ENCODE results near the gene MRS2.

GRCh38 chr6:24394061-24394779, 8.5 kb upstream of the MRS2 start:
- TF ChIP-seq CTCF (IDR thresholded peaks at IDR 0.05; ENCODE audit: insufficient read depth, low read length, poor library complexity, severe bottlenecking) = no peak
- no peak for TF ChIP-seq EZH2phosphoT487 (conservative IDR thresholded peaks at IDR 0.05; ENCODE audit: low read length)

All from SU-DHL-6 (cell line).